NCI-H2171 treated with DMSO at 0.1 percent for 48 hours (cell line): ENCODE results near the gene LMO7.
"Not testable (repeated sequence)": the region's sequence is repeated elsewhere in the genome, so short reads cannot be mapped to it uniquely, and the experiment has no call there.

Experiments used
- DNase-seq: peaks from one replicate; lab custom pipeline; 2025; lab: John Stamatoyannopoulos, UW

The LMO7 gene

GRCh38 chr13:75743072-75743471 lies 106.9 kb downstream of the LMO7 start:
- DNase-seq, result not testable (repeated sequence)

- DNase-seq, result no peak
Measured at GRCh38 chr13:75744127-75744526, 108.0 kb downstream of the LMO7 start.

GRCh38 chr13:75745387-75745786 lies 109.3 kb downstream of the LMO7 start:
- DNase-seq, result no peak

- no peak for DNase-seq
Measured at GRCh38 chr13:75748874-75749273, 112.7 kb downstream of the LMO7 start.

GRCh38 chr13:75749407-75749806 lies 113.3 kb downstream of the LMO7 start:
- peak; percentile 87 for DNase-seq

GRCh38 chr13:75751350-75751749 lies 115.2 kb downstream of the LMO7 start:
- no peak for DNase-seq

GRCh38 chr13:75752826-75753225 lies 116.7 kb downstream of the LMO7 start:
- DNase-seq, result no peak

- DNase-seq, result no peak
Measured at GRCh38 chr13:75754936-75755335, 118.8 kb downstream of the LMO7 start.

GRCh38 chr13:75757336-75757735 lies 121.2 kb downstream of the LMO7 start:
- no peak for DNase-seq

GRCh38 chr13:75759531-75759930 lies 123.4 kb downstream of the LMO7 start:
- DNase-seq, result no peak

GRCh38 chr13:75760131-75761021 lies 124.2 kb downstream of the LMO7 start:
- DNase-seq, result peak; percentile 41

GRCh38 chr13:75761369-75761768 lies 125.2 kb downstream of the LMO7 start:
- DNase-seq, result no peak

- no peak for DNase-seq
Measured at GRCh38 chr13:75762076-75762937, 126.2 kb downstream of the LMO7 start.

GRCh38 chr13:75762955-75763354 lies 126.8 kb downstream of the LMO7 start:
- no peak for DNase-seq

- DNase-seq, result no peak
Measured at GRCh38 chr13:75763512-75763911, 127.4 kb downstream of the LMO7 start.

GRCh38 chr13:75764251-75764925 lies 128.3 kb downstream of the LMO7 start:
- DNase-seq, result peak; percentile 49

GRCh38 chr13:75764926-75765310 lies 128.8 kb downstream of the LMO7 start:
- DNase-seq, result peak; percentile 45

GRCh38 chr13:75766636-75767035 lies 130.5 kb downstream of the LMO7 start:
- DNase-seq, result no peak

- no peak for DNase-seq
Measured at GRCh38 chr13:75769141-75769905, 133.2 kb downstream of the LMO7 start.

- no peak for DNase-seq
Measured at GRCh38 chr13:75770164-75770563, 134.0 kb downstream of the LMO7 start.

GRCh38 chr13:75770592-75771011 lies 134.5 kb downstream of the LMO7 start:
- no peak for DNase-seq

- no peak for DNase-seq
Measured at GRCh38 chr13:75771226-75771625, 135.1 kb downstream of the LMO7 start.
